ENCODE measurements around the gene NTM.

Gene NTM

GRCh38 chr11:132237781-132238180, 867.4 kb downstream of the NTM start:
- no peaks in the 10 kb centered on the region for H3K9me3 ChIP-seq (ENCODE audit: control insufficient read depth, insufficient read depth, low read depth, low read length)
- TF ChIP-seq ZFP69B (tag by site-specific recombination; IDR thresholded peaks at IDR 0.05) (no peak), ZBTB44 (tag by site-specific recombination; IDR thresholded peaks at IDR 0.05) (no peak), ZNF10 (tag by site-specific recombination; IDR thresholded peaks at IDR 0.05) (no peak), ZBTB26 (tag by site-specific recombination; optimal IDR thresholded peaks at IDR 0.05) (no peak), ZNF639 (tag by site-specific recombination; IDR thresholded peaks at IDR 0.05) (no peak), ZNF426 (tag by site-specific recombination; IDR thresholded peaks at IDR 0.05) (no peak), ZBTB10 (tag by site-specific recombination; IDR thresholded peaks at IDR 0.05) (no peak), RBAK (tag by site-specific recombination; IDR thresholded peaks at IDR 0.05) (no peak), KLF7 (tag by site-specific recombination; IDR thresholded peaks at IDR 0.05; ENCODE audit: borderline replicate concordance) (no peak), YY2 (tag by site-specific recombination; IDR thresholded peaks at IDR 0.05) (no peak), ZSCAN4 (tag by site-specific recombination; IDR thresholded peaks at IDR 0.05) (no peak), TSHZ1 (tag by site-specific recombination; IDR thresholded peaks at IDR 0.05; ENCODE audit: borderline replicate concordance) (no peak), ZSCAN30 (tag by site-specific recombination; IDR thresholded peaks at IDR 0.05) (no peak), ZNF670 (tag by site-specific recombination; IDR thresholded peaks at IDR 0.05; ENCODE audit: low read depth) (no peak), ZNF184 (tag by site-specific recombination; IDR thresholded peaks at IDR 0.05) (no peak), KLF8 (tag by site-specific recombination; IDR thresholded peaks at IDR 0.05) (no peak), ZNF571 (tag by site-specific recombination; IDR thresholded peaks at IDR 0.05) (no peak), ZNF350 (tag by site-specific recombination; IDR thresholded peaks at IDR 0.05) (no peak), ZSCAN16 (tag by site-specific recombination; IDR thresholded peaks at IDR 0.05) (no peak), ZNF202 (tag by site-specific recombination; IDR thresholded peaks at IDR 0.05; ENCODE audit: borderline replicate concordance) (no peak)
- no peak overlapping the region for H3K27ac ChIP-seq (ENCODE audit: extremely low read depth, low read depth, low read length)
- no peaks in the 10 kb centered on the region for H3K4me1 ChIP-seq (ENCODE audit: control insufficient read depth, insufficient read depth, low read length)
- H3K36me3 ChIP-seq (ENCODE audit: control insufficient read depth in 2 of 2, insufficient read depth in 1 of 2, low read length in 2 of 2): no peaks in the 10 kb centered on the region
- ChIA-PET CTCF (interaction anchor here (0.7 kb wide), 1 partner anchor 45 kb away, joined by 3 read pairs; no protein-coding TSS in a partner anchor), POLR2A (no interaction called here)
- no peak overlapping the region for H3K4me3 ChIP-seq (ENCODE audit: low read depth, low read length)

All from HEK293 (cell line).